Measurements from ENCODE around the gene MILR1.
"Not testable (repeated sequence)": the region's sequence is repeated elsewhere in the genome, so short reads cannot be mapped to it uniquely, and the experiment has no call there.

Gene MILR1

DNA sequence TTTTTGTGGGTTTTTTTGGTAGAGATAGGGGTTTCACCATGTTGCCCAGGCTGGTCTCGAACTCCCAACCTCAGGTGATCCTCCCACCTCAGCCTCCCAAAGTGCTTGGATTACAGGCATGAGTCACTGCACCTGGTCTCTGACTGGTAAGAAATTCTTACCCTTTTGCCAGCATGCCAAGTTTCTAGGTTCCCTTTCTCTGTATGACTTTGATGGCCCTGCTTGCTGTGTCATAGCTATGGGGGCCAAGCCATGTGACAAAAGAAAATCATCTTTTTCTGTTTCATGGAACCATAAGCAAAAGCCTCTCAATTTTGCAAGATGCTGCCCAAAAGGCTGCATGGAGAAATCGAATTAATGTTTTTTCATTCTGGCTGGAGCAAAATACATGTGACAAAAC lies 18.9 kb upstream of the MILR1 start:
- peak; percentile 8 for DNase-seq

DNA sequence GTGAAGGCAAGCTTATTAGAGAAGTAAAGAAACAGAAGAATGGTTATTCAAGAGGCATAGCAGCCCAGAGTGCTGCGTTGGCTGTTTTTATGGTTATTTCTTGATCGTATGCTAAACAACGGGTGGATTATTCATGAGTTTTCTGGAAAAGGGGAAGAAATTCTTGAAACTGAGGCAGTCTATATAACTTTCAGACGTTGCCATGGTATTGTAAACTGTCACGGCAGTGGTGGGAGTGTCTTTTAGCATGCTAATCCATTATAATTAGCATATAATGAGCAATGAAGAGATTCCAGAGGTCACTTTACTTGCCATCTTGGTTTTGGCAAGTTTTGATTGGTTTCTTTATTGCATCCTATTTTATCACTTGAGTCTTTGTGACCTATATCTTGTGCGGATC lies 17.4 kb upstream of the MILR1 start:
- DNase-seq, result no peak

DNA sequence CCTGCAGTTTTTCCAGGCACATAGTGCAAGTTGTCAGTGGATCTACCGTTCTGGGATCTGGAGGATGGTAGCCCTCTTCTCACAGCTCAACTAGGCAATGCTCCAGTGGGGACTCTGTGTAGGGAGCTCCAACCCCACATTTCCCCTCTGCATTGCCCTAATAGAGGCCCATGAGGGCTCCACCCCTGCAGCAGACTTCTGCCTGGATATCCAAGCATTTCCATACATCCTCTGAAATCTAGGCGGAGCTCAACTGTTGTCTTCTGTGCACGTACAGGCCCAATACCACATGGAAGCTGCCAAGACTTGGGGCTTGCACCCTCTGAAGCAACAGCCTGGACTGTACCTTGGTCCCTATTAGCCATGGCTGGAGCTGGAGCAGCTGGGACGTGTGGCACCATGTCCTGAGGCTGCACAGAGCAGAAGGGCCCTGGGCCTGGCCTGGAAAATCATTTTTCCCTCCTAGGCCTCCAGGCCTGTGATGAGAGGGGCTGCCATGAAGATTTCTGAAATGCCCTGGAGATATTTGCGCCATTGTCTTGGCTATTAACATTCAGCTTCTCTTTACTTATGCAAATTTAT lies 10.9 kb upstream of the MILR1 start:
- no peak for DNase-seq

DNA sequence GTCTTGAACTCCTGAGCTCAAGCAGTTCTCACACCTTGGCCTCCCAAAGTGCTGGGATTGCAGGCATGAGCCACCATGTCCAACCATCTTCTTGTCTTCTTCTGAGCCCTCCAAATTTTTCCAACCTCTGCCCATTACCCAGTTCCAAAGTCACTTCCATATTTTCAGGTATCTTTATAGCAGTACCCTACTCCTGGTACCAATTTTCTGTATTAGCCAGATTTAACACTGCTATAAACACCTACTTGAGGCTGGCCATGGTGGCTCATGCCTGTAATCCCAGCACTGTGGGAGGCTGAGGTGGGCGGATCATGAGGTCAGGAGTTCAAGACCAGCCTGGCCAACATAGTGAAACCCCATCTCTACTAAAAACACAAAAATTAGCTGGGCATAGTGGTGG lies 9.4 kb upstream of the MILR1 start:
- not testable (repeated sequence) for DNase-seq

DNA sequence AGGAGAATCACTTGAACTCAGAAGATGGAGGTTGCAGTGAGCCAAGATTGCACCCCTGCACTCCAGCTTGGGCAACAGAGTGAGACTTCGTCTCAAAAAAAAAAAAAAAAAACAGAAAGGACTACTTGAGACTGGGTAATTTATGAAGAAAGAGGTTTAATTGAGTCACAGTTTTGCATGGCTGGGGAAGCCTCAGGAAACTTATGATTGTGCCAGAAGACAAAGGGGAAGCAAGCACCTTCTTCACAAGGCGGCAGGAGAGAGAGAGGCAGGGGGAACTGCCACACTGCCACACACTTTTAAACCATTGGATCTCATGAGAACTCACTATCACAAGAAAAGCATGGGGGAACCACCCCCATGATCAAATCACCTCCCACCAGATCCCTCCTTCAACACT lies 9.0 kb upstream of the MILR1 start:
- no peak for DNase-seq

DNA sequence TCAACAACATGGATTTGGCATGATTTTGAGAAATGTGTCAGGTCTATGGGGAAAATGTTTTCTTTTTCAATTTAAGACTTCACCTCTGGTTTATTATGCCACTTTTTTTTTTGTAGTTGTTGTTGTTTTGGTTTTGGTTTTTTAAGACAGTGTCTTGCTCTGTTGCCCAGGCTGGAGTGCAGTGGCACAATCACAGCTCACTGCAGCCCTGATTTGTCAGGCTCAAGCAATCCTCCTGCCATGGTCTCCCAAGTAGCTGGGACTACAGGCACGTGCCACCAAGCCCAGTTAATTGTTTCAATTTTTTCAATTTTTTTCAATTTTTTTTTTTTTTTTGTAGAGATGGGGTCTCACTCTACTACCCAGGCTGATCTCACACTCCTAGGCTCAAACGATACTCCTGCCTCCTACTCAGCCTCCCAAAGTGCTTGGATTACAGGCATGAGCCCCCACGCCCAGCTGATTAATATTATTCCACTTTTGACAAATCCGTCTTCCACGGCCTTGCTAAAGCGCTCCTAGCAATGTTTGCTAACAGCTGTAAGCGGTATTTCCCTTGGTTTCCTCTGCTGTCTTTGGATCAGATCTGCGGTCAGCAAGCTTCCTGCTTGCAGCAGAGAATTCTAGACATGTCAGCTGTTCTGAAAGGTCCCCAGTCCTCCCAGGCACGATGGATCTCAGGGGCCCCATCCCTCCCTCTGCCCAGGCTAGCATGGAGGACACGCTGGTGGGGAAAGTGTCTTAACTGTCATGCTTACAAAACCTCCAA lies 7.0 kb upstream of the MILR1 start:
- no peak for DNase-seq

DNA sequence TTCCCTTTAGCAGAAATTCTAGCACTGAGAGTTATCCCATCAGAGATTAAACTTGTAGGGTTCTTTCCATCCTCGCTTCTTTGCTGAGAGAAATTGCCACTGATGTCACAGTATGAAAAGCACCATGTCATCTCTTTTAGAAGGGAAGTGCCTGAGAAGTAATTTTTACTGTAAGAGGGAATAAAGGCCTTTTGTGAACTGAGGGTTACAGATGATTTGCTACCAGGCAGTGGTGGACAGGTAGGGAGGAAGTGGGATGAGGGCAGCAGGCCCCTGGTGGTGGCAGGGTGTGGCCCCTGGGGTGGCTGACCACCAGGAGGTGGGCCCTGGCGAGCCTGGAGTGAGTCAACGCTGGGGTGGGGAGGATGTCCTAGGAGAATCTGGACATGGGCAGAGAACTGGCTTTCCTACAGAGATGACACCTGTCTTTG lies 6.4 kb upstream of the MILR1 start:
- DNase-seq, result no peak

DNA sequence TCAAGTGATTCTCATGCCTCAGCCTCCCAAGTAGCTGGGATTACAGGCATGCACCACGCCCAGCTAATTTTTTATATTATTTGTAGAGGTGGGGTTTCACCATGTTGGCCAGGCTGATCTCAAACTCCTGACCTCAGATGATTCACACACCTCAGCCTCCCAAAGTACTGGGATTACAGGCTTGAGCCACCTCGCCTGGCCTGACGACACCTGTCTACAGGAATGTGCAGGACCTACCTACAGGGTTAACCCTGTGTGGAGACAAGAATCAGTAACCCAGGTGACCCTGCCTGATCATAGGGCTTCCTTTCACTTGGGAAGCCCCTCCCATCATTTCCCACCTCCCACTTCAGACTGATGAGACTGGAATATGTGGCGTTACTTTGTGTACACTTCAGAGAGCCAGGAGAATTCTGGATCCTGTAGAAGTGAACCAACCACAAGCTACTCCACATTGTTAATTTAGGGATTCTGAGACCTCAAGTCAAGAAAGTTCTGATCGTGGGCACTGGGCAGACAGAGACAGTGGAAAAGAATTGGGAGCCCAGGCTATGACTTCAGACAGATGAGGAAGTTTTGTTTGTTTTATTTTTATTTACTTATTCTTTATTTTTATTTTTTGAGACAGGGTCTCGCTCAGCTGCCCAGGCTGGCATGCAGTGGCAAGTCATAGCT lies 5.7 kb upstream of the MILR1 start:
- DNase-seq, result no peak

DNA sequence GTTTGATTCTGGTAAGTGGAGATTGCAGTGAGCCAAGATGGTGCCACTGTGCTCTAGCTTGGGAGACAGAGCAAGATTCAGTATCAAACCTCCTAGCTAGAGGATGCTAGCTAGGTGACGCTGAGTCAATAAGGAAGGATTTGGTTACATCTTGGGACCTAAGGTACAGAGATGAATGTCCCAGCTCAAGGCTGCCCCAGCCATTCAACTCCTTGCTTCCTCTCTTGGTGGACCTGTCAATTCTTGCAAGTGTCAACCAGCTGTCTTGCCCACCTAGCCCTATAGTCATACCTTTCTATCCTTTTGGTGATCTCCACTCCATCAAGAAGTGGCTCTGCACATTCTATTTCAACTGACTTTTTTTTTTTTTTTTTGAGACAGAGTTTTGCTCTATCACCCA lies 1.4 kb upstream of the MILR1 start:
- DNase-seq, result no peak

DNA sequence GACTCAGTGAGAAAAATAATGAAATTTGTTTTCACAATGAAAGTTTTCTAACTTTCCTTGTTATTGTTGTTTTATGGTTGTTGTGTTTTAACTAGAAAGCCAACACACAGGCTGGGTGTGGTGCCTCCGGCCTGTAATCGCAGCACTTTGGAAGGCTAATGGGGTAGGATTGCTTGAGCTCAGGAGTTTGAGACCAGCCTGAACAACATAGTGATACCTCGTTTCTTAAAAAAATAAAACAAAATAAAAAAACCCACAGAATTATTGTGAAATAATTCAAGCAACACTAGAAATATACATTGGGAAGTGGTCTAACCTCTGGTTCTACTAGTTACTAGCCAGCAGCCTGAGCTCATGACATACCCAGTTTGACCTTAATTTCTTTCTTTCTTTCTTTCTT lies 630 bp downstream of the MILR1 start:
- no peak for DNase-seq

DNA sequence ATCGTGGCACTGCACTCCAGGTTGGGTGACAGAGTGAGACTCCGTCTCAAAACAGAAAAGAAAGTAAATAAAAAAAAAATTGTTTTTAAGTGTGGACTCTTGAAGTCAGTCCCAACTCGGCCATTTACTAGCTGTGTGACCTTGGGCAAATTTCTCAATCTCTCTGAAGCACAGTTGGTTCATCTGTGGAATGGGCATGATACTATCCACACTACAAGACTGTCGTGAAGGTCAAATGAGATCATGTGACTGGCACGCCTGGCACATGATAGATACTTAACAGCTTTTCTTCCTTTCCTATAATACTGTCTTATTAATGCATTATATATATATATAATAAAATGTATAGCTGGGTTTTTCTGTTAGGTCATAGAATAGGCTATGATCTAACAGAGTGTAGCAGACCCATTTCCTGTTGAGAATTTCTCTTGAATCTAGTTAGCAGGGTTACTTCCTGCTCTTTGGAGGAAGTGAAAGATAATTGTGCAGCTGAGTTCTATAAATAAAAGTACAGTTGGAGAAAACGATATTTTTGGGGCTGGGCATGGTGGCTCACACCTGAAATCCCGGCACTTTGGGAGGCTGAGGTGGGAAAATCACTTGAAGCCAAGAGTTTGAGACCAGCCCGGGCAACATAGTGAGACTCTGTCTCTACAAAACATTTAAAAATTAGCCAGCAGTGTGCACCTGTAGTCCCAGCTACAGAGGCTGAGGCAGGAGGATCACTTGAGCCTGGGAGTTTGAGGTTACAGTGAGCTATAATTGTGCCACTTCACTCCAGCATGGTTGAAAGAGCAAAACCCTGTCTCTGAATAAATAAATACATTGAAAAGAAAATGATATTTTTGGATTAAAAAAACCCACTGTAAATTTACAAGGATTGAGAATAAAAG lies 7.3 kb downstream of the MILR1 start:
- no peak for DNase-seq

DNA sequence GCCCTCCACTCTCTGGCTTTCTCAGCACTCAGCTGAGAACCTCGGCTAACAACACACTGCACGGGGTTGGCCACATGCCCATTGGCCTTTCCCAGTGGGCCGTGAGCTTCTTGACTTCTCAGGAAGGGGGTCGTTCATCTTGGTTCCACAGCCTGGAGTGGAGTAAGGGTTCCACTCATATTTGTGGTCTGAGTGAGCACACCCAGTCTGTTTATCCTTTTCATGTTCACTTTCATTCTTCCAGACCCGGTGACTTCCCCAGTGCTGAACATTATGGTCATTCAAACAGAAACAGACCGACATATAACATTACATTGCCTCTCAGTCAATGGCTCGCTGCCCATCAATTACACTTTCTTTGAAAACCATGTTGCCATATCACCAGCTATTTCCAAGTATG lies 8.2 kb downstream of the MILR1 start:
- no peak for DNase-seq

DNA sequence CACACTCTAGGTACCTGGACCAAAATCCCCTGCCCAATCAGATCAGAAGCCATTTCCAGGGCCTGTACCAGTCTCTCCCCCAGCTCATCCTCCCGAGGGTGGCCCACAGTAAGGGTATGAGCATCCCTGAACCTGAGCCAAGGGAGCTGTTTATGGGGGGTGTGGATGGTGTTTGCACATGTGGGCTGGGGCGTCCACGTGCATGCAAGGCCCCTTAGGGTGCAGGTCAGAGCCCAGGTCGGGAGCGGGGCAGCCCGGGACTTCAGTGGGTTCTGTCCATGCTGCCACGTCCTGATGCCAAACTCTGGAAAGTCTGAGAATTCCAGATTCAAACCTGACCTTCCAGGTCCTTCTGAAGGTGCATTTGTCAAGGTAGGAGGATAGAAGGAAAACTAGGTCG lies 9.8 kb downstream of the MILR1 start:
- DNase-seq, result no peak

DNA sequence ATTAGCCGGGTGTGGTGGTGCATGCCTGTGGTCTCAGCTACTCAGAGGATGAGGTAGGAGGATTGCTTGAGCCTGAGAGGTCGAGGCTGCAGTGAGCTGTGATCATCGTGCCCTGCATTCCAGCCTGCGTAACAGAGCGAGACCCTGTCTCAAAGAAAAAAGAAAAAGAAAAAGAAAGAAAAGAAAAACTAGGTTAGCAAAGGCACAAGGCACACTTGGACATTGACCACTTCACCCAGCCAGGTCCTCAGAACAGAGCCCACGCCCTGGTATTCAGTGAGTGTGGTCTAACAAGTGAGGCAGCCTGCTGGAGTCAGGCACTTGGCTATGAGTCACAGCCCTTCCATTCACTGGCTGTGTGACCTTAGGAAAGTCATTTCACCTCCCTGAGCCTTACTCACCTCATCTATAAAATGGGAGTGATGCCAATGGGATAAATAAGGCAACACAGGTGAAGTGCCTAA lies 10.4 kb downstream of the MILR1 start:
- no peak for DNase-seq

DNA sequence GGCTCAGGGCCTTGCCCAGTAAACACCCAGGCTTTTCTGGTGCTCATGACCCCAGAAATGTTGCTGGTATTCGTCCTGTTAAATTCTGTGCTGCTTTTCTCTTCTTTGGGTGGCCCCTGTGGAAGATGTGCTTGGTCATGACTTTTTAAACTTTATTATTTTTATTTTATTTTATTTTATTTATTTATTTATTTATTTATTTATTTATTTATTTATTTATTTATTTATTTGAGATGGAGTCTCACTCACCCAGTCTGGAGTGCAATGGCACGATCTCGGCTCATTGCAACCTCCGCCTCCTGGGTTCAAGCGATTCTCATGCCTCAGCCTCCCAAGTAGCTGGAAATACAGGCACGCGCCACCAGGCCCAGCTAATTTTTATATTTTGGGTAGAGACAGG lies 10.9 kb downstream of the MILR1 start:
- not testable (repeated sequence) for DNase-seq

DNA sequence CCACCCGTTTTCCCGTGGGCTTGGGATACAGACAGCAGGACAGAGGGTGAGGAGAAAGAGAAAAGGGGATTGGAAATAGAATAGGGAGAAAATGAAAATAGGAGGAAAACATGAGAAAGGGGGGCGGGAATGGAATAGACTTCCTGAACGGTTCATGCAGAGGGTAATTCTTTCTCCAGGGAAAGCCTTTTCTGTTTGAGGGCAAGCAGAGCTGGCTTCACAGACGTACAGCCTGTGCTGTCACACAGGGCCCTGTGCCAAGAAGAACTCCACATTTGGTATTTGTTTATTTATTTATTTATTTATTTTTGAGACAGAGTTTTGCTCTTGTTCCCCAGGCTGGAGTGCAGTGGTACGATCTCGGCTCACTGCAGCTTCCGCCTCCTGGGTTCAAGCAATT lies 12.0 kb downstream of the MILR1 start:
- DNase-seq, result no peak

DNA sequence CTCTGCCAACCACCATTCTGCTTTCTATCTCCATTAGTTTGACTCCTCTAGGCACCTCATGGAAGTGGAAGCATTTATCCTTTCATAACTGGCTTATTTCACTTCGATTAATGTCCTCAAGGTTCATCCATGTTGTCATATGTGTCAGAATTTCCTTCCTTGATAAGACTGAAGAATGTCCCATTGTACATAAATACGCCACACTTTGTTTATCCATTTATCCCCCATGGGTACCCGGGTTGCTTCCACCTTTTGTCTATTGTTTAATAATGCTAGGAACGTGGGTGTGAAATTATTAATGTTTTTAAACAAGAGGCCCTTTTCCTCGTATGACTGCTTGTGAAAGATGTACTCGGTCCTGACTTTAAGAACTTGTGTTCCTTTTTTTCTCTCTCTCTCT lies 12.9 kb downstream of the MILR1 start:
- DNase-seq, result no peak

DNA sequence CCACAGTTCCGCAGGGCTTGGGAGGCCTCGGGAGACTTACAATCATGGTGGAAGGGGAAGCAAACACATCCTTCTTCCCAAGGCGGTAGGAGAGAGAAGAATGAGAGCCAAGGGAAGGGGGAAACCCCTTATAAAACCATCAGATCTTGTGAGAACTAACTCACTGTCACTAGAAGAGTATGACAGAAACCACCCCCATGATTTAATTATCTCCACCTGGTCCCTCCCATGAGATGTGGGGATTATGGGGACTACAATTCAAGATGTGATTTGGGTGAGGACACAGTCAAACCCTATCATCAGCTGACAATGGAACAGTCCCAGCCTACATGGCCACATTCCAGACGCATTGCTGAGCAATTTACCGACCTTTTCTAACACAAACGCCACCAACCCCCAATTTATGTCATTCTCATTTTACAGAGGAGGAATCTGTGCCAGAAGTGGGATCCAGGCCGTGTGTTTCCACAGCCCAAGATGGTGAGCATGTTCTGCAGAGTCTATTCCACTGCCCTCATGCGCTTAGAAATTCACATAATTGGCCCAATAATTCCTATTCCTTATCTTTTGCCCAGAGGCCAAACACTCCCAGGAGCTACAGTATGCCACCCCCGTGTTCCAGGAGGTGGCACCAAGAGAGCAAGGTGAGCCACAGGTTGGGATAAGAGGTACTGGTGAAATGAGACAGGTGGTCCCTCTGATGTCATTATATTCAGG lies 17.3 kb downstream of the MILR1 start:
- DNase-seq, result no peak

DNA sequence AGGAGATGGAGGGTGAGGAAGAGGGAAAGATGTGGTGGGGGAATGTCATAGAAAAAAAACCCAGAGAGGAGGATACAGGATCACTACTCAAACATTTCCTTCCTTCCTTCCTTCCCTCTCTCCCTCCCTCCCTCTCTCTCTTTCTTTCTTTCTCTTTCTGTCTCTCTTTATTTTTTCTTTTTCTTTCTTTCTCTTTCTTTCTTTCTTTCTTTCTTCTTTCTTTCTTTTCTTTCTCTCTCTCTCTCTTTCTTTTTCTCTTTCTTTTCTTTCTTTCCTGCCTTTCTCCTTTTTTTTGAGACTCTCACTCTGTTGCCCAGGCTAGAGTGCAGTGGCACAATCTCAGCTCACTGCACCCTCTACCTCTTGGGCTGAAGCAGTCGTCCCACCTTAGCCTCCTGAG lies 17.9 kb downstream of the MILR1 start:
- not testable (repeated sequence) for DNase-seq

DNA sequence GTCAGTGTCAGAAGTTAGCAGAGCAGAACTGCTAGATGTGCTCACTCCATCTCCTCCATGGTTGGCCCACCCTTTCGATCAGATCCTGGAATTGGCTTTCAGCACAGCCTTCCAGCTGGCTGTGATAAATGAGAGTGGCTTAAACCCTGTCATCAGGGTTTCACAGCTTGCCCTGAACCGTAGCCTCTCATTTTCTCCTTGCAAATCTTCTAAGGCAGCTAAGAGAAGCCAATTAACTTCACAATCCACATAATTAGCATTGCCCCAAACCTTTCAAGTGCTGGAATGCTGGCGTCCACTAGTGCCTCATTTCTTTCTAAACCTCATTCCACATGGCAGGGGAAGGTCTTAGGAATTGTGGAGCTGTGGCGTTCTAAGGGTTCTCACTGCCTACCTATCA lies 21.7 kb downstream of the MILR1 start:
- no peak for DNase-seq

DNA sequence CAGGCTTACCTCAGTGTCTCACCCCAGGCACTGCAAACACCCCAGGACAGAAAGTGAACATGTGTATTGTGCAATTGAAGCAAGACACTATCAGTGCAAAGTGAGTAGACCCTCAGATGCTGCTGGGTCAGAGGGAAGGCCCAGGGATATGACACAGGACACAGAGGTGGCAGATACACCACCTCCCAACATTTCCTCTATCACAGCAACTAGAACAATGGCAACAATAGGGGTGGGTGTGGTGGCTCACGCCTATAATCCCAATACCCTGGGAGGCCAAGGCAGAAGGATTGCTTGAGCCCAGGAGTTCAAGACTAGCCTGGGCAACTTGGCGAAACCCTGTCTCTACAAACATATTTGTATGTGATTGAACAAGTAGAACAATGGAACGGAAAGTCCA lies 22.5 kb downstream of the MILR1 start:
- no peak for DNase-seq

DNA sequence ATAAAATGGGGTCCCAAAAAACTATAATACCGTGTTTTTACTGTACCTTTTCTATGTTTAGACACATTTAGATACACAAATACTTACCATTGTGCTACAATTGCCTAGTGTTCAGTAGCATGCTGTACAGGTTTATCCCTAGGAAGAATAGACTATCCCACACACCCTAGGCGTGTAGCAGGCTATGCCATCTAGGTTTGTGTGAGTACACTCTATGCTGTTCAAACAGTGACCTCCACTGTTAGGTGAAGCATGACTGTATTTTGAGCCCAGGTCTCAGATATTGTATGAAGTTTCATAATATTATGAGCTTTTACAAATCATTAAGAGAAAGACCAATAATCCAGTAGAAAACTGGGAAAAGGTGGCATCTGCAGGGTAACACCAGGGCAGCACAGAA lies 23.6 kb downstream of the MILR1 start:
- DNase-seq, result no peak

DNA sequence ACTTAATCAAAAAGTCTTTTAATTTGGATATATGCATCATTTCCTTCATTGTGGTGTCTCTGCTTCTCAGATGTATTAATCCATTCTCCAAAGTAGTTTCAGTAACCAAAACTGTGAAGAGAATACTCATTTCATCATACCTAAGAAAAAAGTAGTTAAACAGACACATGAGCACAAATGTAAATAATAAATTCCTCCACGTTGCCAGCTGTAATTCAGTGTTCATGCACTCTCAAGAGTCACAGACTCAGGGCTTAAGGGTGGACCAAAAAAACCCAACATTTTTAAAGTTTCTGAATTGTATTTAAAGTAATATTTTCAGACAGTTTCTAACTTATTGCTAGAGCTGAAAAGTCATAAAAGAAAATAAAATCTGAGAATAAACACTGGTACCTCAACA lies 28.9 kb downstream of the MILR1 start:
- no peak for DNase-seq
